Karpas-422 (cell line): ENCODE results near the gene PLSCR5. TPM values are rescaled to one million over a fixed set of nuclear protein-coding genes. Genes with fewer than 3 reads are reported as not detected.

Experiments
- DNase-seq: peaks from one replicate; pipeline ENCODE4 v3.0.0-alpha.2; 2015
- H2AFZ ChIP-seq: fragments of 200-600 bp; sonication (generic); 2 replicates; pipeline ENCODE4 v1.6.1; 2014; ENCODE audit warnings: antibody characterized with exemption, low read length, mixed read lengths
- H3K27ac ChIP-seq: fragments of 200-600 bp; sonication (generic); 2 replicates; pipeline ENCODE4 v1.5.1; 2014; ENCODE audit warnings: mild to moderate bottlenecking, low read length, moderate library complexity
- H3K27me3 ChIP-seq: fragments of 200-600 bp; sonication (generic); 2 replicates; pipeline ENCODE4 v1.6.1; 2014; ENCODE audit warnings: low read length, mixed read lengths
- H3K36me3 ChIP-seq: fragments of 200-600 bp; sonication (generic); 2 replicates; pipeline ENCODE4 v1.6.1; 2014; ENCODE audit warnings: low read length, mixed read lengths; ENCODE audit not compliant: insufficient read depth
- H3K4me1 ChIP-seq: fragments of 200-600 bp; sonication (generic); 2 replicates; pipeline ENCODE4 v1.6.1; 2014; ENCODE audit warnings: mild to moderate bottlenecking, low read length, mixed read lengths
- H3K4me2 ChIP-seq: fragments of 200-600 bp; sonication (generic); 2 replicates; pipeline ENCODE4 v1.6.1; 2014; ENCODE audit warnings: low read length, low read depth, mild to moderate bottlenecking; ENCODE audit not compliant: poor library complexity, severe bottlenecking
- H3K4me3 ChIP-seq: fragments of 200-600 bp; sonication (generic); 2 replicates; pipeline ENCODE4 v1.5.1; 2014; ENCODE audit warnings: mild to moderate bottlenecking, antibody characterized with exemption, low read length, mixed read lengths
- H3K79me2 ChIP-seq: fragments of 200-600 bp; sonication (generic); 2 replicates; pipeline ENCODE4 v1.6.1; 2014; ENCODE audit warnings: mild to moderate bottlenecking, low read length, mixed read lengths
- H3K9ac ChIP-seq: fragments of 200-600 bp; sonication (generic); 2 replicates; pipeline ENCODE4 v1.6.0; 2014; ENCODE audit warnings: low read length
- H3K9me2 ChIP-seq: fragments of 200-600 bp; sonication (generic), shearing (Covaris generic); replicated peaks from 2 replicates; pipeline ENCODE4 v1.6.0; 2014; ENCODE audit warnings: mild to moderate bottlenecking, low read length, moderate library complexity; ENCODE audit not compliant: insufficient read depth
- H3K9me3 ChIP-seq: fragments of 300-700, 200-600 bp; sonication (generic); 2 replicates; pipeline ENCODE4 v1.6.1; 2014; ENCODE audit warnings: low read length, mixed read lengths
- H4K20me1 ChIP-seq: fragments of 200-600 bp; sonication (generic); 2 replicates; pipeline ENCODE4 v1.6.1; 2014; ENCODE audit warnings: mild to moderate bottlenecking, antibody characterized with exemption, low read length, low read depth; ENCODE audit not compliant: insufficient read depth
- total RNA-seq: library from RNA; depleted of rRNA; stranded (reverse); fragments of >200 nt; shearing (Covaris generic); gene quantifications from 2 replicates; pipeline ENCODE4 v1.2.3, GENCODE V29; 2014; ENCODE audit warnings: low replicate concordance

PLSCR5 gene
- total RNA-seq, 1 experiment from 2014 or later = not detected

- Histone ChIP-seq H3K4me2 (no peak overlapping the region), H3K9ac (no peak overlapping the region), H3K79me2 (no peaks in the 10 kb centered on the region), H3K9me3 (no peaks in the 10 kb centered on the region), H3K27ac (no peak overlapping the region), H3K27me3 (no peaks in the 10 kb centered on the region), H2AFZ (no peak overlapping the region), H3K36me3 (no peaks in the 10 kb centered on the region), H3K4me3 (no peak overlapping the region), H4K20me1 (no peaks in the 10 kb centered on the region), H3K4me1 (no peaks in the 10 kb centered on the region), H3K9me2 (no peaks in the 10 kb centered on the region)
- DNase-seq = peak; percentile 77
These were observed 27.5 kb downstream of the PLSCR5 start for GRCh38 chr3:146577662-146578061.

- Histone ChIP-seq H3K9me2 (no peaks in the 10 kb centered on the region), H3K4me3 (no peak overlapping the region), H3K9me3 (no peaks in the 10 kb centered on the region), H3K79me2 (no peaks in the 10 kb centered on the region), H3K4me1 (peaks cover 3% of the 10 kb centered on the region; the same call in 1 of the 2 replicates), H4K20me1 (no peaks in the 10 kb centered on the region), H3K27me3 (no peaks in the 10 kb centered on the region), H3K36me3 (no peaks in the 10 kb centered on the region), H3K27ac (no peak overlapping the region), H2AFZ (no peak overlapping the region), H3K4me2 (no peak overlapping the region), H3K9ac (no peak overlapping the region)
- no peak for DNase-seq
These were observed 29.5 kb downstream of the PLSCR5 start for GRCh38 chr3:146575636-146576035.

GRCh38 chr3:146574173-146574572 lies 31.0 kb downstream of the PLSCR5 start:
- no peak for DNase-seq
- Histone ChIP-seq H3K9me2 (no peaks in the 10 kb centered on the region), H3K79me2 (no peaks in the 10 kb centered on the region), H3K9ac (no peak overlapping the region), H4K20me1 (no peaks in the 10 kb centered on the region), H2AFZ (no peak overlapping the region), H3K27me3 (no peaks in the 10 kb centered on the region), H3K9me3 (no peaks in the 10 kb centered on the region), H3K4me1 (peaks cover 3% of the 10 kb centered on the region; the same call in 1 of the 2 replicates), H3K36me3 (no peaks in the 10 kb centered on the region), H3K27ac (no peak overlapping the region), H3K4me2 (no peak overlapping the region), H3K4me3 (no peak overlapping the region)

- H2AFZ ChIP-seq = no peak overlapping the region
- DNase-seq = no peak
- no peak overlapping the region for H3K4me2 ChIP-seq
- no peak overlapping the region for H3K9ac ChIP-seq
- no peaks in the 10 kb centered on the region for H3K79me2 ChIP-seq
- no peaks in the 10 kb centered on the region for H4K20me1 ChIP-seq
- H3K9me2 ChIP-seq = no peaks in the 10 kb centered on the region; the same call in 1 of the 2 replicates
- H3K36me3 ChIP-seq = no peaks in the 10 kb centered on the region
- no peak overlapping the region for H3K27ac ChIP-seq
- H3K4me1 ChIP-seq = peaks cover 3% of the 10 kb centered on the region; the same call in 1 of the 2 replicates
- H3K4me3 ChIP-seq = no peak overlapping the region
- no peaks in the 10 kb centered on the region for H3K9me3 ChIP-seq
- H3K27me3 ChIP-seq = no peaks in the 10 kb centered on the region
These were observed 35.8 kb downstream of the PLSCR5 start for GRCh38 chr3:146569314-146569713.

GRCh38 chr3:146566138-146566537 lies 39.0 kb downstream of the PLSCR5 start:
- H3K9me3 ChIP-seq = no peaks in the 10 kb centered on the region
- H2AFZ ChIP-seq = no peak overlapping the region
- no peaks in the 10 kb centered on the region for H3K36me3 ChIP-seq

GRCh38 chr3:146561879-146562278 lies 43.3 kb downstream of the PLSCR5 start:
- H3K79me2 ChIP-seq = no peaks in the 10 kb centered on the region
- H3K36me3 ChIP-seq = no peaks in the 10 kb centered on the region
- H3K4me1 ChIP-seq = no peaks in the 10 kb centered on the region
- no peak for DNase-seq
- no peaks in the 10 kb centered on the region for H3K9me3 ChIP-seq
- no peak overlapping the region for H3K27ac ChIP-seq
- H4K20me1 ChIP-seq = no peaks in the 10 kb centered on the region
- H3K27me3 ChIP-seq = no peaks in the 10 kb centered on the region
- no peak overlapping the region for H3K9ac ChIP-seq
- no peaks in the 10 kb centered on the region; the same call in 1 of the 2 replicates for H3K9me2 ChIP-seq
- no peak overlapping the region for H3K4me2 ChIP-seq
- no peak overlapping the region for H2AFZ ChIP-seq
- no peak overlapping the region for H3K4me3 ChIP-seq

More at GRCh38 chr3:146566138-146566537, 39.0 kb downstream of the PLSCR5 start:
- no peak overlapping the region for H3K4me3 ChIP-seq
- H4K20me1 ChIP-seq = no peaks in the 10 kb centered on the region
- no peak for DNase-seq
- H3K27me3 ChIP-seq = no peaks in the 10 kb centered on the region
- no peak overlapping the region for H3K9ac ChIP-seq
- H3K79me2 ChIP-seq = no peaks in the 10 kb centered on the region
- H3K27ac ChIP-seq = no peak overlapping the region
- peaks cover 1% of the 10 kb centered on the region; the same call in 1 of the 2 replicates for H3K4me1 ChIP-seq
- no peak overlapping the region for H3K4me2 ChIP-seq
- H3K9me2 ChIP-seq = no peaks in the 10 kb centered on the region; the same call in 1 of the 2 replicates

GRCh38 chr3:146561463-146561862 lies 43.7 kb downstream of the PLSCR5 start:
- H3K4me2 ChIP-seq = no peak overlapping the region
- H3K9me2 ChIP-seq = no peaks in the 10 kb centered on the region; the same call in 1 of the 2 replicates
- H3K4me3 ChIP-seq = no peak overlapping the region
- H3K27ac ChIP-seq = no peak overlapping the region
- H3K4me1 ChIP-seq = no peaks in the 10 kb centered on the region
- no peaks in the 10 kb centered on the region for H4K20me1 ChIP-seq
- no peak overlapping the region for H2AFZ ChIP-seq
- H3K9ac ChIP-seq = no peak overlapping the region
- no peaks in the 10 kb centered on the region for H3K79me2 ChIP-seq
- H3K36me3 ChIP-seq = no peaks in the 10 kb centered on the region
- DNase-seq = no peak
- no peaks in the 10 kb centered on the region for H3K27me3 ChIP-seq
- H3K9me3 ChIP-seq = no peaks in the 10 kb centered on the region

GRCh38 chr3:146560678-146561077 lies 44.5 kb downstream of the PLSCR5 start:
- H3K4me3 ChIP-seq = no peak overlapping the region
- H3K9ac ChIP-seq = no peak overlapping the region
- no peaks in the 10 kb centered on the region for H3K9me2 ChIP-seq
- no peaks in the 10 kb centered on the region for H4K20me1 ChIP-seq
- no peaks in the 10 kb centered on the region for H3K27me3 ChIP-seq
- no peak overlapping the region for H3K4me2 ChIP-seq
- no peaks in the 10 kb centered on the region for H3K79me2 ChIP-seq
- H2AFZ ChIP-seq = no peak overlapping the region
- no peak overlapping the region for H3K27ac ChIP-seq
- DNase-seq = no peak
- H3K36me3 ChIP-seq = no peaks in the 10 kb centered on the region
- H3K9me3 ChIP-seq = no peaks in the 10 kb centered on the region
- H3K4me1 ChIP-seq = no peaks in the 10 kb centered on the region

GRCh38 chr3:146559388-146559787 lies 45.8 kb downstream of the PLSCR5 start:
- Histone ChIP-seq H3K27me3 (no peaks in the 10 kb centered on the region), H3K4me2 (no peak overlapping the region), H3K4me3 (no peak overlapping the region), H3K9ac (no peak overlapping the region), H3K4me1 (no peaks in the 10 kb centered on the region), H3K9me3 (no peaks in the 10 kb centered on the region), H4K20me1 (no peaks in the 10 kb centered on the region), H3K36me3 (no peaks in the 10 kb centered on the region), H2AFZ (no peak overlapping the region), H3K79me2 (no peaks in the 10 kb centered on the region), H3K27ac (no peak overlapping the region), H3K9me2 (no peaks in the 10 kb centered on the region)
- DNase-seq = no peak
